Mucosa of gallbladder (tissue), 1 donor: ENCODE data around the gene ZNF81. TPM values are rescaled to one million over a fixed set of nuclear protein-coding genes. Genes with fewer than 3 reads are reported as not detected.
"Not testable (repeated sequence)": the region's sequence is repeated elsewhere in the genome, so short reads cannot be mapped to it uniquely, and the experiment has no call there.

ENCODE experiments used
- DNase-seq: peaks from one replicate; pipeline ENCODE4 v3.0.0-alpha.2; 2020; ENCODE audit warnings: low spot score
- total RNA-seq: library from RNA; stranded (reverse); gene quantifications from one replicate; pipeline ENCODE4 v1.2.1, GENCODE V29; 2021
- donor health status: DM: no; HTN: no; CAD: no.

The ZNF81 gene
- total RNA-seq, 1 donor from 2014 or later = 10.4 TPM

GRCh38 chrX:47936224-47936939, 99.7 kb downstream of the ZNF81 start:
- no peak for DNase-seq

DNA sequence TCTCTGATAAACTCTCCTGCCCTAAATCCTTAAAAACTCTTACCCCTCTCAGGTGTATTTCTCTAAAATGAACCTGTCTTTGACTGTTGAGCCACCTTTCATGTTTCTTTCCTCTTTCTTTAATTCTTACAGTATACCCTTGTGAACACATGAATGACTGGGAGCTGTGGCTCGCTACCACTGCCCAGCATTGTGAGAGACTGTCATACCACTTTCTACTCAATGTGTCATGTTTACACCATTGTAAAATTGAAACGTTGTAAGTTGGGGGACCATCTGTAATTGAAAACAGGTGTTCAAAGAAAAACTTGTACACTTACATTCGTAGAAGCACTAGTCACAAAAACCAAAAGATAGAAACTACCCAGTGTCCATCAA, 100.2 kb downstream of the ZNF81 start:
- no peak for DNase-seq

- DNase-seq = no peak
Observed at GRCh38 chrX:47940448-47940847, 103.7 kb downstream of the ZNF81 start.

- DNase-seq = no peak
Observed at GRCh38 chrX:47941423-47941822, 104.7 kb downstream of the ZNF81 start.

DNA sequence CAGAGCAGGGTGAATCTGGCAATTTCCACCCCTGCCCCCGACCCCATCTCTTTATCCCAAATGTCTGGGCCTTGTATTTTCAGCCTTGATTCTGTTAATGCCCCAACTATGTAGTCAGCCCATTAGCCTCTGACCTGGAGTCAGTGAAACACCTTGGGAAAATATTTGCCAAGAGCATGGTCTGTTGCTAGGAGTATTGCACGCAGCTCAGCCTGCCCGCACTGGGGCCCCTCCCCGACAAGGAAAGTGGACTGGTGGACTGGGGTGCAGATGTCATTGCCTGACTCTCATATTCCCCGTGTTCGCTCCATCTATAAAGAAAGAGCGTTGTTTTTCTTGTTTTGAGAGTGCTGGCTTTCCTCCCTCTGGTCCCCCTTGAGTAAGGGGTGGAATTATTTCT, 118.6 kb downstream of the ZNF81 start:
- not testable (repeated sequence) for DNase-seq

GRCh38 chrX:47956016-47956415, 119.3 kb downstream of the ZNF81 start:
- DNase-seq = no peak

GRCh38 chrX:47958206-47958605, 121.5 kb downstream of the ZNF81 start:
- not testable (repeated sequence) for DNase-seq

- no peak for DNase-seq
Observed at GRCh38 chrX:47958761-47959342, 122.2 kb downstream of the ZNF81 start.

DNA sequence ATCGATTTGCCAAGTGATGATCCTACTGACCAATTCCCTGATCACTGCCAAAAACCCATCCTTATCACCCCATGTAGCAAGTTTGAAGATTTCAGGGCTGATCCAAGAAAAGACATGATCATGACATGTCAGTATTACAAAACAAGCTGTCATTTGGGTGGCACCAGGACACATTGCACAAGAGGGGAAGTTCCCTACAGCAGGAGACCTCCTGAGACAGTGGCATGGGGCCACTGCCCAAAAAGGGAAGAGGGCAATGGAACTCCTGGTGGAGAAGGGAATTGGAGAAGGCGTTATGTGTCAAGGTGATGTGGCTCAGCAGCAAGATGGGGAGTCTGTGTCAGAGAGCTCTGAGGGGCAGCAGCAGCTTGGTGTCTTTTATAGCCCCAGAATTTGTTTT, 123.7 kb downstream of the ZNF81 start:
- no peak for DNase-seq

DNA sequence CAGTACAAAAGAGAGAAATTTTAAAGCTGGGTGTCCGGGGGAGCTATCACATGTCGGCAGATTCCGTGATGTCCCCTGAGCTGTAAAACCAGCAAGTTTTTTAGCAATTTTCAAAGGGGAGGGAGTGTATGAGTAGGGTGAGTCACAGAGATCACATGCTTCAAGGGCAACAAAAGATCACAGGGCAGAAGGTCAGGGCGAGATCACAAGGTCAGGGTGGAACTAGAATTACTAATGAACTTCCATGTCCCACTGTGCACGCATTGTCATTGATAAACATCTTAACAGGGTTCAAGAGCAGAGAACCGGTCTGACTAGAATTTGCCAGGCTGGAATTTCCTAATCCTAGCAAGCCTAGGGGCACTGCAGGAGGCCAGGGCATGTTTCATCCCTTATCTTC, 125.1 kb downstream of the ZNF81 start:
- not testable (repeated sequence) for DNase-seq

DNA sequence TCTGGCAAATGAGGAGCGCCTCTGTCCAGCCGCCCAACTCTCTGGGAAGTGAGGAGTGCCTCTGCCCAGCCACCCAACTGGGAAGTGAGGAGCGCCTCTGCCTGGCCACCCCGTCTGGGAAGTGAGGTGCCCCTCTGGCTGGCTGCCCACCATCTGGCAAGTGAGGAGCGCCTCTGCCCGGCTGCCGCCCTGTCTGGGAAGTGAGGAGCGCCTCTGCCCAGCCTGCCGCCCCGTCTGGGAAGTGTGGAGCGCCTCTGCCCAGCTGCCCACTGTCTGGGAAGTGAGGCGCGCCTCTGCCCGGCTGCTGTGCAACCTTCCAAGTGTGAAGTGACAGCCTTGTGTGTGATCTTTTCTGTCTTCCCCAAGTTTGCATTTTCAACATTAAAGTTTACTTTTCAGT, 128.8 kb downstream of the ZNF81 start:
- DNase-seq = not testable (repeated sequence)

Other genes starting within 250 kb of the ZNF81 start
- 0.55 TPM for gene SYN1, start 217.0 kb upstream of the ZNF81 start, total RNA-seq
- 2.4 TPM for gene CFP, start 207.0 kb upstream of the ZNF81 start, total RNA-seq
- gene ELK1, start 186.3 kb upstream of the ZNF81 start, total RNA-seq = 28.7 TPM
- 81.8 TPM for gene UXT, start 177.7 kb upstream of the ZNF81 start, total RNA-seq
- 5.0 TPM for gene ZNF182, start 167.1 kb downstream of the ZNF81 start, total RNA-seq
- gene SPACA5, start 170.1 kb downstream of the ZNF81 start, total RNA-seq = not detected
- gene ZNF630, start 234.7 kb downstream of the ZNF81 start, total RNA-seq = 6.0 TPM